IMR-90 (cell line): ENCODE results near the gene NPIPA1. TPM values are rescaled to one million over a fixed set of nuclear protein-coding genes. Genes with fewer than 3 reads are reported as not detected.

ENCODE experiments used
- ATAC-seq: fragments of 200-7000 bp; cut with Tn5 transposase; 2 replicates; pipeline ENCODE4 v1.9.1; 2020; ENCODE audit warnings: low read depth, mild to moderate bottlenecking, moderate library complexity
- BruUV-seq: library from RNA; stranded (reverse); fragments of 400-500 nt; replicated peaks from 2 replicates; lab custom pipeline; 2021; lab: Mats Ljungman, UMichigan
- CTCF ChIA-PET: fragments of 300-600 bp; formaldehyde crosslinking; extraction: SDS; loops from one replicate; lab custom pipeline; 2021; ENCODE audit warnings: antibody characterized with exemption; lab: Yijun Ruan, JAX
- POLR2A ChIA-PET: fragments of 300-600 bp; sonication (Branson Sonifier 250); formaldehyde crosslinking; loops from one replicate; lab custom pipeline; 2022; ENCODE audit warnings: antibody characterized with exemption; ENCODE audit not compliant: unreplicated experiment; lab: Charles Lee
- DNase-seq: peaks from one replicate; pipeline ENCODE4 v3.0.0; 2013
- H2AFZ ChIP-seq: replicated peaks from 2 replicates; pipeline ENCODE3; 2013; ENCODE audit warnings: low read length, mild to moderate bottlenecking; ENCODE audit not compliant: poor library complexity
- H2AK5ac ChIP-seq: 2 replicates; pipeline ENCODE4 v1.6.1; 2013; ENCODE audit warnings: low read depth, low read length, inconsistent platforms
- H2AK9ac ChIP-seq: replicated peaks from 2 replicates; pipeline ENCODE3; 2013; ENCODE audit warnings: mild to moderate bottlenecking, low read depth, low read length, moderate library complexity; ENCODE audit not compliant: poor library complexity
- H2BK120ac ChIP-seq: 2 replicates; pipeline ENCODE4 v1.6.1; 2013; ENCODE audit warnings: low read depth, low read length, inconsistent platforms
- H2BK15ac ChIP-seq: 3 replicates; pipeline ENCODE4 v1.6.1; 2013; ENCODE audit warnings: low read depth, low read length, inconsistent platforms
- H2BK20ac ChIP-seq: 2 replicates; pipeline ENCODE4 v1.6.1; 2013; ENCODE audit warnings: low read depth, mild to moderate bottlenecking, inconsistent platforms, low read length, moderate library complexity
- H2BK5ac ChIP-seq: 2 replicates; pipeline ENCODE4 v1.6.1; 2013; ENCODE audit warnings: mild to moderate bottlenecking, low read depth, low read length, inconsistent platforms; ENCODE audit not compliant: poor library complexity, severe bottlenecking
- H3K14ac ChIP-seq: replicated peaks from 2 replicates; pipeline ENCODE4 v1.6.1; 2013; ENCODE audit warnings: low read depth, low read length, inconsistent platforms
- H3K18ac ChIP-seq: 2 replicates; pipeline ENCODE4 v1.6.1; 2013; ENCODE audit warnings: low read depth, low read length, control low read depth
- H3K23ac ChIP-seq: 2 replicates; pipeline ENCODE4 v1.6.1; 2013; ENCODE audit warnings: low read depth, low read length, inconsistent platforms
- H3K27ac ChIP-seq: 2 replicates; pipeline ENCODE4 v1.5.1; 2013; ENCODE audit warnings: mild to moderate bottlenecking, control low read depth, low read length; ENCODE audit not compliant: insufficient read depth
- H3K27me3 ChIP-seq: 2 replicates; pipeline ENCODE4 v1.6.1; 2013; ENCODE audit warnings: low read length; ENCODE audit not compliant: control insufficient read depth, insufficient read depth
- H3K36me3 ChIP-seq: 2 replicates; pipeline ENCODE4 v1.6.1; 2013; ENCODE audit warnings: low read length, mixed read lengths; ENCODE audit not compliant: control insufficient read depth, insufficient read depth
- H3K4ac ChIP-seq: 2 replicates; pipeline ENCODE4 v1.6.1; 2013; ENCODE audit warnings: low read depth, low read length, inconsistent platforms
- H3K4me1 ChIP-seq: 2 replicates; pipeline ENCODE4 v1.6.1; 2013; ENCODE audit warnings: low read length, mixed read lengths; ENCODE audit not compliant: control insufficient read depth, insufficient read depth
- H3K4me2 ChIP-seq: 2 replicates; pipeline ENCODE4 v1.6.1; 2013; ENCODE audit warnings: low read depth, mild to moderate bottlenecking, control low read depth, low read length, moderate library complexity
- H3K4me3 ChIP-seq: 2 replicates; pipeline ENCODE4 v1.5.1; 2013; ENCODE audit warnings: low read depth, mild to moderate bottlenecking, control low read depth, low read length, moderate library complexity; ENCODE audit not compliant: insufficient read depth
- H3K56ac ChIP-seq: 2 replicates; pipeline ENCODE4 v1.6.1; 2013; ENCODE audit warnings: low read length, inconsistent platforms; ENCODE audit not compliant: insufficient read depth; ENCODE audit errors: extremely low read depth
- H3K79me1 ChIP-seq, 2 experiments: 2 replicates each; pipeline ENCODE4 v1.6.1; 2013; ENCODE audit warnings: low read length in 2 of 2, inconsistent platforms in 1 of 2, low read depth in 1 of 2
- H3K9ac ChIP-seq: 2 replicates; pipeline ENCODE4 v1.6.1; 2013; ENCODE audit warnings: low read depth, low read length, control low read depth
- H3K9me1 ChIP-seq: 2 replicates; pipeline ENCODE4 v1.6.1; 2013; ENCODE audit warnings: low read length, inconsistent platforms; ENCODE audit not compliant: insufficient read depth
- H3K9me3 ChIP-seq: 2 replicates; pipeline ENCODE4 v1.6.1; 2013; ENCODE audit warnings: low read length; ENCODE audit not compliant: control insufficient read depth, insufficient read depth
- H4K20me1 ChIP-seq: 2 replicates; pipeline ENCODE4 v1.6.1; 2013; ENCODE audit warnings: low read length, inconsistent platforms; ENCODE audit not compliant: insufficient read depth
- H4K5ac ChIP-seq: 2 replicates; pipeline ENCODE4 v1.6.1; 2013; ENCODE audit warnings: mild to moderate bottlenecking, low read depth, low read length, control low read depth
- H4K8ac ChIP-seq, 2 experiments: 2 replicates each; pipeline ENCODE4 v1.6.1; 2013; ENCODE audit warnings: low read depth in 2 of 2, low read length in 2 of 2, control low read depth in 1 of 2, inconsistent platforms in 1 of 2
- H4K91ac ChIP-seq: 2 replicates; pipeline ENCODE4 v1.6.1; 2013; ENCODE audit warnings: low read depth, low read length, inconsistent platforms; ENCODE audit not compliant: insufficient read depth
- BHLHE40 ChIP-seq: fragments of 150-350 bp; IDR thresholded peaks from 2 replicates; pipeline ENCODE4 v1.6.1; 2016; ENCODE audit warnings: mild to moderate bottlenecking, low read depth, low read length
- CEBPB ChIP-seq: IDR thresholded peaks from 2 replicates; pipeline ENCODE4 v1.6.1; 2012; ENCODE audit warnings: low read depth, low read length, improper control_type of control experiment
- CHD1 ChIP-seq: IDR thresholded peaks from 2 replicates; pipeline ENCODE4 v1.6.1; 2012; ENCODE audit warnings: low read depth, low read length, improper control_type of control experiment
- FOS ChIP-seq: fragments of 150-350 bp; IDR thresholded peaks from 2 replicates; pipeline ENCODE4 v1.6.1; 2016; ENCODE audit warnings: low read depth, low read length
- MAFK ChIP-seq: IDR thresholded peaks from 2 replicates; pipeline ENCODE4 v1.6.1; 2012; ENCODE audit warnings: low read depth, low read length, improper control_type of control experiment
- MAZ ChIP-seq: IDR thresholded peaks from 2 replicates; pipeline ENCODE4 v1.6.1; 2012; ENCODE audit warnings: low read depth, mild to moderate bottlenecking, low read length, improper control_type of control experiment, moderate library complexity, borderline replicate concordance
- MXI1 ChIP-seq: IDR thresholded peaks from 2 replicates; pipeline ENCODE4 v1.6.1; 2012; ENCODE audit warnings: low read depth, mild to moderate bottlenecking, low read length, moderate library complexity, borderline replicate concordance
- NFE2L2 ChIP-seq: fragments of 150-350 bp; IDR thresholded peaks from 2 replicates; pipeline ENCODE4 v1.6.1; 2016; ENCODE audit warnings: low read depth, mild to moderate bottlenecking, low read length
- POLR2A ChIP-seq: IDR thresholded peaks from 2 replicates; pipeline ENCODE4 v1.6.1; 2012; ENCODE audit warnings: mild to moderate bottlenecking, low read depth, low read length
- RAD21 ChIP-seq: IDR thresholded peaks from 2 replicates; pipeline ENCODE4 v1.6.1; 2012; ENCODE audit warnings: low read length, improper control_type of control experiment
- RCOR1 ChIP-seq: IDR thresholded peaks from 2 replicates; pipeline ENCODE4 v1.6.1; 2012; ENCODE audit warnings: mild to moderate bottlenecking, low read length, improper control_type of control experiment; ENCODE audit not compliant: insufficient replicate concordance
- RFX5 ChIP-seq: IDR thresholded peaks from 2 replicates; pipeline ENCODE4 v1.8.0; 2012; ENCODE audit warnings: low read depth, mild to moderate bottlenecking, low read length, moderate library complexity
- SMC3 ChIP-seq: fragments of 150-350 bp; IDR thresholded peaks from 2 replicates; pipeline ENCODE4 v1.6.1; 2016; ENCODE audit warnings: low read depth, mild to moderate bottlenecking, antibody characterized with exemption, low read length, moderate library complexity
- WGBS, 2 experiments: methylation state at CpG; one replicate each; pipeline versions ENCODE4 v1.1.5 to v1.1.7; 2013; ENCODE audit warnings: missing lambda C conversion rate in 2 of 2; ENCODE audit not compliant: insufficient read length in 1 of 2; ENCODE audit errors: extremely low coverage in 2 of 2; 5-methylcytosine and 5-hydroxymethylcytosine counted together
- dilution Hi-C: fragments of 300-500 bp; cut with HindIII; formaldehyde crosslinking; loops from one replicate; pipeline ENCODE4 v1.14.3; 2018; ENCODE audit warnings: low sequenced_read_pairs; ENCODE audit not compliant: unreplicated experiment
- in situ Hi-C: fragments of 300-500 bp; cut with MboI; formaldehyde crosslinking; loops from 3 replicates; pipeline ENCODE4 v1.14.3; 2019; ENCODE audit warnings: low sequenced_read_pairs, inconsistent platforms, mixed read lengths
- intact Hi-C: fragments of 100-400 bp; cut with micrococcal nuclease; formaldehyde crosslinking; loops from 2 replicates; pipeline ENCODE4 v1.10.0; 2022
- polyA plus RNA-seq, 3 experiments: library from polyadenylated mRNA; depleted of rRNA; stranded (reverse); fragments of >200 nt; gene quantifications; 2 replicates each; pipeline ENCODE4 v1.2.3, GENCODE V29; 2012; ENCODE audit warnings: low replicate concordance in 1 of 3
- total RNA-seq: library from RNA; depleted of rRNA; stranded (reverse); fragments of >200 nt; gene quantifications from 2 replicates; pipeline ENCODE4 v1.2.3, GENCODE V29; 2012
- TF ChIP-seq, protein P1 (sequence below): fragments of 150-350 bp; IDR thresholded peaks from 2 replicates; pipeline ENCODE4 v1.6.1; 2017; ENCODE audit warnings: mild to moderate bottlenecking, antibody characterized with exemption, low read length, low read depth
- TF ChIP-seq, protein P2 (sequence below): fragments of 150-350 bp; IDR thresholded peaks from 2 replicates; pipeline ENCODE4 v1.6.1; 2016; ENCODE audit warnings: low read depth, mild to moderate bottlenecking, low read length, moderate library complexity, borderline replicate concordance

The NPIPA1 gene
- total and polyA plus RNA-seq, 2 of the 4 experiments (the other 2 are of a cell fraction) = 8.1 to 85.8 TPM

DNA sequence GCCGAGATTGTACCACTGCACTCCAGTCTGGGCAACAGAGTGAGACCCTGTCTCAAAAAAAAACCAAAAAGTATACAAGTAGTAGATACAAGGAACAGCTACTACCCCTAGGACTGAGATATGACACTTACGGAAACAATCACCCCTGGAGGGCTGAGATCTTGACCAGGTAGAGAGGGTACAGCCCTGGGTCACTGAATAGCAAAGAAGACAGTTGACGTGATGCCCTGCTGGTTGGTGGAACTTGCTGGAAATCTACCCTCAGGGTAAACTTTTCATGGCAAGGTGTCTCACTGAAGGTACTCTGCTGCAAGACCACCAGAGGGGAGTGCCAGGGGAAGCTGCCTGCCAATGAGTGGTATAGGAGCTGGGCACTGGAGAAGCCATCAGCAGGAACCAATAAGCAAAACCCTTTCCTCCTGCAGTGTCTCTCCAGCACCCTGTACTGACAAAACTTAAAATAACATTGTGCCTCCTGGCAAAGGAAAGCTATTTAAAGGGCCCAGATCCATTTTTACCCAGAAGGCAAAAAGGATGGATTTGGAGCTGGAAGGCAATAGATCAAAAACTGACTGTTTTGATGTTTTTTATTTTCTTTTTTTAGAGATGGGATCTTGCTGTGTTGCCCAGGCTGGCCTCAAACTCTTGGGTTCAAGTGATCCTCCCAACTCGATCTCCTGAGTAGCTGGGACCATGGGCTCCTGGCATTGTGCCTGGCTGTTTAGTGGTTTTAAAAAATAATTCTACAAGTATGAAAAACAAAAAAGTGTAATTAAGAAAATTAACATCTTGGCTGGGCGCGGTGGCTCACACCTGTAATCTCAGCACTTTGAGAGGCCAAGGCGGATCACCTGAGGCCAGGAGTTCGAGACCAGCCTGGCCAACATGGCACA lies 26.3 kb downstream of the NPIPA1 start:
- no TSS peak for BruUV-seq
- H3K4ac ChIP-seq = no peak overlapping the region
- H4K5ac ChIP-seq = no peak overlapping the region
- ChIA-PET CTCF (interaction anchor here (0.6 to 0.8 kb wide), 2 partner anchors 9 to 94 kb away, joined by 4 to 5 read pairs; no protein-coding TSS in a partner anchor), POLR2A (no interaction called here)
- no peak overlapping the region for H2AK5ac ChIP-seq
- H3K9me3 ChIP-seq = peaks cover 7% of the 10 kb centered on the region
- intact Hi-C loops (no loop called here), dilution Hi-C loops (no loop called here), in situ Hi-C loops (loop anchor here (25.0 kb wide), 1 partner anchor 326 kb away; the partner anchor contains the start of genes BFAR and PARN)
- no peak overlapping the region for H4K91ac ChIP-seq
- no peaks in the 10 kb centered on the region for H3K9me1 ChIP-seq
- H3K36me3 ChIP-seq = no peaks in the 10 kb centered on the region
- DNase-seq (no peak), ATAC-seq (no peak)
- H3K9ac ChIP-seq = no peak overlapping the region
- H3K23ac ChIP-seq = no peak overlapping the region
- H4K20me1 ChIP-seq = no peaks in the 10 kb centered on the region
- no peak overlapping the region for H2AK9ac ChIP-seq
- no peak overlapping the region for H3K56ac ChIP-seq
- H3K27me3 ChIP-seq = peaks cover 16% of the 10 kb centered on the region
- no peaks in the 10 kb centered on the region for H3K79me1 ChIP-seq
- no peak overlapping the region for H4K8ac ChIP-seq
- H2AFZ ChIP-seq = no peak overlapping the region
- H3K4me1 ChIP-seq = no peaks in the 10 kb centered on the region
- no peak overlapping the region for H3K4me2 ChIP-seq
- no peak overlapping the region for H2BK15ac ChIP-seq
- H2BK120ac ChIP-seq = no peak overlapping the region
- no peak overlapping the region for H3K4me3 ChIP-seq
- no peak overlapping the region for H3K18ac ChIP-seq
- no peak overlapping the region for H2BK20ac ChIP-seq
- 89% methylated on average over 1 of the region's 8 CpGs; no CpG with 5 or more reads in 1 of the 2 experiments for WGBS, 2 experiments
- H2BK5ac ChIP-seq = no peak overlapping the region
- no peak overlapping the region for H3K14ac ChIP-seq
- no peak overlapping the region for H3K27ac ChIP-seq
- TF ChIP-seq, protein P1, sequence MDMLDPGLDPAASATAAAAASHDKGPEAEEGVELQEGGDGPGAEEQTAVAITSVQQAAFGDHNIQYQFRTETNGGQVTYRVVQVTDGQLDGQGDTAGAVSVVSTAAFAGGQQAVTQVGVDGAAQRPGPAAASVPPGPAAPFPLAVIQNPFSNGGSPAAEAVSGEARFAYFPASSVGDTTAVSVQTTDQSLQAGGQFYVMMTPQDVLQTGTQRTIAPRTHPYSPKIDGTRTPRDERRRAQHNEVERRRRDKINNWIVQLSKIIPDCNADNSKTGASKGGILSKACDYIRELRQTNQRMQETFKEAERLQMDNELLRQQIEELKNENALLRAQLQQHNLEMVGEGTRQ = no peak
- TF ChIP-seq SMC3 (no peak), MAZ (no peak), FOS (no peak), MXI1 (no peak), RAD21 (no peak), CHD1 (no peak), BHLHE40 (no peak), MAFK (no peak), RFX5 (no peak), POLR2A (no peak), CEBPB (no peak), NFE2L2 (no peak), RCOR1 (no peak)
- TF ChIP-seq, protein P2, sequence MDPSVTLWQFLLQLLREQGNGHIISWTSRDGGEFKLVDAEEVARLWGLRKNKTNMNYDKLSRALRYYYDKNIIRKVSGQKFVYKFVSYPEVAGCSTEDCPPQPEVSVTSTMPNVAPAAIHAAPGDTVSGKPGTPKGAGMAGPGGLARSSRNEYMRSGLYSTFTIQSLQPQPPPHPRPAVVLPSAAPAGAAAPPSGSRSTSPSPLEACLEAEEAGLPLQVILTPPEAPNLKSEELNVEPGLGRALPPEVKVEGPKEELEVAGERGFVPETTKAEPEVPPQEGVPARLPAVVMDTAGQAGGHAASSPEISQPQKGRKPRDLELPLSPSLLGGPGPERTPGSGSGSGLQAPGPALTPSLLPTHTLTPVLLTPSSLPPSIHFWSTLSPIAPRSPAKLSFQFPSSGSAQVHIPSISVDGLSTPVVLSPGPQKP = no peak
